GM13977 (cell line): Measurements from ENCODE around the gene OSCAR.
A peak's percentile ranks its signal among the peaks of the same experiment; 100 is the strongest.
"Not testable (repeated sequence)": the region's sequence is repeated elsewhere in the genome, so short reads cannot be mapped to it uniquely, and the experiment has no call there.

Source experiments
- DNase-seq: peaks from one replicate; pipeline ENCODE4 v3.0.0; 2012; ENCODE audit warnings: low spot score
- in situ Hi-C: fragments of 300-500 bp; cut with MboI; formaldehyde crosslinking; loops from one replicate; pipeline ENCODE4 v1.12.0; 2022; ENCODE audit warnings: low sequenced_read_pairs, low pct_unique_long_range_greater_than_20kb, mixed read lengths, inconsistent platforms; ENCODE audit not compliant: unreplicated experiment
- TF ChIP-seq, protein P1 (sequence below): IDR thresholded peaks from 2 replicates; pipeline ENCODE4 v1.5.1; 2012; ENCODE audit warnings: mild to moderate bottlenecking, control low read depth; ENCODE audit not compliant: insufficient read depth; ENCODE audit errors: extremely low read depth, missing control alignments

Gene OSCAR

DNA sequence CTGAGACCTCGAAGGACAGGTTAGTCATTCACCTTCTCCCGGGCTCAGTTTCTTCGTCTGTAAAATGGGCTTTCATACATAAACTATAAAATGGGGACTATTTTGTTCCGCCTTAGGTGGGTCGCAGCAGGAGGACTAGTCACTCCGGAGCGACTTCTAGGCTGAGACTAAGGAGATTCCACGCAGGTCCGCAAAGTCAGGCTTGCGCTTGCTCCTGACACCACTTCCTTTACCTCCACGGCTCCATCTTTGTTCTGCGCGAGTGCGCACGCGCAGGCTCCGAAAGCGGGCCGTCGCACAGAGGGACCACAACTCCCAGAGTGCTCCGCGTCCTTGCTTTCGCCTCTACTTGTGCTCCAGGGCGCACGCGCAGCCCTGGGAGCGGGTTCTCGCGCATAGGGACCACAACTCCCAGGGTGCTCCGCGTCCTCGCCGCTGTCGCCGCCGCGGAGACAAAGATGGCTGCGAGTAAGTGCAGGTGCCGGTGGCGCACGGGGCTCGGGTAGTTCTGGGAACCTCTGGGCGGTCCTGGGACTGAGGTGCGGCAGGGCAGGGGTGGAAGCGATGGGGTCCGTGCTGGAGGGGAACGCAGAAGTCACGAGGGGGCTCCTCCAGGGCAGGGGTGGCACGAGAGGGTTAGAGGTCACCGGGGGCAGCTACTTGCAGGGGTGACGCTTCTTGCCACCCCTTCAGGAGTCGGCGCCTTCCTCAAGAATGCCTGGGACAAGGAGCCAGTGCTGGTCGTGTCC, 2.0 kb upstream of the OSCAR start, which contains the start of gene NDUFA3:
NDUFA3 (plus strand) TSS at position 435 of the 749 bp plus-strand sequence; CDS start at position 459, 24 bp downstream.
- in situ Hi-C loops = no loop called here
- TF ChIP-seq, protein P1, sequence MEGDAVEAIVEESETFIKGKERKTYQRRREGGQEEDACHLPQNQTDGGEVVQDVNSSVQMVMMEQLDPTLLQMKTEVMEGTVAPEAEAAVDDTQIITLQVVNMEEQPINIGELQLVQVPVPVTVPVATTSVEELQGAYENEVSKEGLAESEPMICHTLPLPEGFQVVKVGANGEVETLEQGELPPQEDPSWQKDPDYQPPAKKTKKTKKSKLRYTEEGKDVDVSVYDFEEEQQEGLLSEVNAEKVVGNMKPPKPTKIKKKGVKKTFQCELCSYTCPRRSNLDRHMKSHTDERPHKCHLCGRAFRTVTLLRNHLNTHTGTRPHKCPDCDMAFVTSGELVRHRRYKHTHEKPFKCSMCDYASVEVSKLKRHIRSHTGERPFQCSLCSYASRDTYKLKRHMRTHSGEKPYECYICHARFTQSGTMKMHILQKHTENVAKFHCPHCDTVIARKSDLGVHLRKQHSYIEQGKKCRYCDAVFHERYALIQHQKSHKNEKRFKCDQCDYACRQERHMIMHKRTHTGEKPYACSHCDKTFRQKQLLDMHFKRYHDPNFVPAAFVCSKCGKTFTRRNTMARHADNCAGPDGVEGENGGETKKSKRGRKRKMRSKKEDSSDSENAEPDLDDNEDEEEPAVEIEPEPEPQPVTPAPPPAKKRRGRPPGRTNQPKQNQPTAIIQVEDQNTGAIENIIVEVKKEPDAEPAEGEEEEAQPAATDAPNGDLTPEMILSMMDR = no peak
- DNase-seq = peak; percentile 100

DNA sequence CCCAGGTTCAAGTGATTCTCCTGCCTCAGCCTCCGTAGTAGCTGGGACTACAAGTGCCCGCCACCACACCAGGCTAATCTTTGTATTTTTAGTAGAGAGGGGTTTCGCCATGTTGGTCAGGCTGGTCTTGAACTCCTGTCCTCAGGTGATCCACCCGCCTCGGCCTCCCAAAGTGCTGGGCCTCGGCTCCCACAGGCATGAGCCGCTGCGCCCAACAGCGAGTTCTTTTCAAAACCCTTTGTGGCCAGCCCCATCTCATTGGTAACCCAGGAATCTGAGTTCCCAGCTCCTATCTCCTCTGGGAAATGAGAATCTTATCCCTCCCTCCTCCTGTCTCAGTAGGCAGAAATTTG, 724 bp downstream of the OSCAR start:
- DNase-seq, in situ Hi-C loops: not testable (repeated sequence)

DNA sequence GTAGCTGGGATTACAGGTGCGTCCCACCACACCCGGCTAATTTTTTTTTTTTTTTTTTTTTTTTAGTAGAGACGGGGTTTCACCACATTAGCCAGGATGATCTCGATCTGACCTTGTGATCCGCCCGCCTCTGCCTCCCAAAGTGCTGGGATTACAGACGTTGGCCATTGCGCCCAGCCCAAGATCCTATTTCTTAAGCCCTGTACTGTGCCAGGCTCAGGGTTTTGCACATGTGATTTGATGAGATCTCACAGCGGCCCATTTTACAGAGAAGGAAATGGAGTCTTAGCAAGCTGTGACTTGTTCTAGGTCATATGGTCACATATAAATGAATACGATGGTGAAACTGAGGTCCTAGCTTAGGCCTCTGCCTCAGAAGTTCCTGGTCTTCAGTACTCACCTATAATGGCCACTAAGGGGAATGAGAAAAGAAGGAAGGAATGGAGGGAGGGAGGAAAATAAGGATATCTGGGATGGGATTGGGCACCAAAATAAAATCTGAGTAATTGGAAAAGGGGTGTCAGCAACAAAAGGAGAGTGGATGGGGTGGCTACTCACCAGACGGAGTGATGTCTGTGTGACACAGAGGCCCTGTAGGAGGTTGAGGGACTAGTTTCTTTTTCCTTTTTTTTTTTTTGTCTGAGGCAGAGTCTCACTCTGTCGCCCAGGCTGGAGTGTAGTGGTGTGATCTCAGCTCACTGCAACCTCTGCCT, 1.3 kb downstream of the OSCAR start:
- TF ChIP-seq, protein P1 = no peak
- DNase-seq = no peak
- in situ Hi-C loops = no loop called here

DNA sequence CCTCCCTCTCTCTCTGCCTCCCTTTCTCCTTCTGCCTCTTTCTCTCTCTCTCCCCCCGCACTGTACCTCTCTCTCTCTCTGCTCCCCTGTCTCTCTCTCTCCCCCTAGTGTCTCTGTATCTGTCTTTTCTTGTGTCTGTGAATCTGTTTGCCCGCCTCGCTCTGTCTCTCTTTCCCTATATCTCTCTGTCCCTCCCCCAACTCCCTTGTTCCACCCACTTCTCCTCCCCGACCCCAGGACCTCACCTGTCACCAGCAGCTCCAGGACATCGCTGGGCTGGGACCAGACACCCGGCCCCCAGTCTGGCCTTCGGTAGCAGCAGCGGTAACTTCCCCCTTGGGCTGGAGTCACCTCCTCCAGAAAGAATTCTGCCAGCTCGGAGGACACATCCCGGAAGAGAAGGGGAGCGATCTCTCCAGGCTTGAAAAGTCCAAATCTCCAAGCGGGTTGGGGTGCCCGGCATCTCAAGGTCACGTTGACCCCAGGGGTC, 3.9 kb downstream of the OSCAR start:
- TF ChIP-seq, protein P1 = peak; percentile 40
- in situ Hi-C loops = no loop called here
- no peak for DNase-seq

DNA sequence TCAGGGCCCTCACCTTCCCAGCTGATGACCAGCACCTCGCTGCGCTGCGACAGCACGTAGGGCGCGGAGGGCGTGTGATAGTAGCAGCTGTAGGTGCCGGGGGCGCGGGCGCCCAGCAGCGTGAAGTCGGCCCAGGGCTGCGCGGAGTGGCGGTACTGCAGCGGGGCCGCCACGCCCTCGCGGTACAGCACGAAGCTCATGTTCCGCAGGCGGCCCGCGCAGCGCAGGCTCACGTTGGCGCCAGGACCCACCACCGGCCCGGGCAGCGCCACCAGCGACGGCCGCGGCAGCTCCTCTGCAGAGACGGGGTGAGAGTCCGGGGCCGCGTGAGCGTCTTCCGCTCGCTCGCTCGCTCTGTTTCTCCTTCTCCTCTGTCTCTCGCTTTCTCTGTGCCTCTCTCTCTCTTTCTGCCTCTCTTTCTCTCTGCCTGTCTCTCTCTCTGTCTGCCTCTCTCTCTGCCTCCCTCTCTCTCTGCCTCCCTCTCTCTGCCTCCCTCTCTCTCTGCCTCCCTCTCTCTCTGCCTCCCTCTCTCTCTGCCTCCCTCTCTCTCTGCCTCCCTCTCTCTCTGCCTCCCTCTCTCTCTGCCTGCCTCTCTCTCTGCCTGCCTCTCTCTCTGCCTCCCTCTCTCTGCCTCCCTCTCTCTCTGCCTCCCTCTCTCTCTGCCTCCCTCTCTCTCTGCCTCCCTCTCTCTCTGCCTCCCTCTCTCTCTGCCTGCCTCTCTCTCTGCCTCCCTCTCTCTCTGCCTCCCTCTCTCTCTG, 4.6 kb downstream of the OSCAR start:
- DNase-seq = peak; percentile 64
- in situ Hi-C loops = not testable (repeated sequence)

DNA sequence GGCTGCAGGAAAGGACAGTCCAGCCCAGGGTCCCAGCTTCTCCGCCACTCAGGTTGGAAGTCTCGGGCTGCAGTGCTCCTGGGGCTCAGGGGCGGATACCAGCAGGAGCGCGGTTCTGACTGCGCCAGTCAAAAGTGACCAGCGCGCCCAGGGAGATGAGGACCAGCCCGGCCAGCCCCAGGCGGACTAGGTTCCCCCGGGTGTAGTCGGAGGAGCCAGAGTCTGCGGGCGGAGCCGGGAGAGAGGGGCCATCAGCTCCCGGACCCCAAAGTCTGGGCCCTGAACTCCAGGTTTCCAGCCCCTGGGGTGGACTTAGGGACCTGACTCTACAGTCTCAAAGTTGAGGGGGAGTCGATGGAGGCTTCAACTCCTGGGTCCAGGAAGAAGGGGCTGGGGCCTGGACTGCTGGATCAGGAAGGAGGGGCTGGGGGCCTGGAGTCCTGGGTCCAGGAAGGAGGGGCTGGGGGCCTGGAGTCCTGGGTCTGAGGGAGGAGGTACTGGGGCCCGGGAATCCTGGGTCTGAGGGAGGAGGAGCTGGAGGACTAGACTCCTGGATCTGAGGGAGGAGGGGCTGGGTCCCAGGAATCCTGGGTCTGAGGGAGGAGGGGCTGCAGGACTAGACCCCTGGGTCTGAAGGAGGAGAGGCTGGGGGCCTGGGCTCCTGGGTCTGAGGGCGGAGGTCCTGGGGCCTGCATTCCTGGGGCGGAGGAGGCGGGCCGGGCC, 5.3 kb downstream of the OSCAR start:
- TF ChIP-seq, protein P1 = no peak
- in situ Hi-C loops = no loop called here
- no peak for DNase-seq

DNA sequence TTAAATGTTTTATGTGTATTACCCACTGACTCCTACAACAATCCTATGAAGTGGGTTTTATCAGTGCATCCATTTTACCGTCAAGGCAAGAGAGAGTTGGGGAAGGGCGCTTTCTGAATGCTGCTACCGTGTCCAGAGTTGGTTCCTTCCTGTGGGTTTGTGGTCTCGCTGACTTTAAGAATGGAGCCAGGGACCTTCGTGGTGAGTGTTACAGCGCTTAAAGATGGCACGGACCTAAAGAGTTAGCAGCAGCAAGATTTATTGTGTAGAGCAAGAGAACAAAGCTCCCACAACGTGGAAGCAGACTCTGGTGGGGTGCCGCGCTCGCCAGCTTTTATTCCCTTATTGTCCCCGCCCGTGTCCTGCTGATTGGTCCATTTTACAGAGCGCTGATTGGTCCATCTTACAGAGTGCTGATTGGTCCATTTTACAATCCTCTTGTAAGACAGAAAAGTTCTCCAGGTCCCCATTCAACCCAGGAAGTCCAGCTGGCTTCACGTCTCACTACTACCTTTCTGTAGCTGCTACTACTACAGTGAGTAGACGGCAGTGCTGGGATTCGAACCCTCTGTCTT, 6.1 kb downstream of the OSCAR start:
- no peak for DNase-seq
- in situ Hi-C loops = no loop called here

More for the DNA sequence above, 6.1 kb downstream of the OSCAR start:
- TF ChIP-seq, protein P1 = no peak
